HUDEP-2 (cell line): ENCODE data around the gene CEBPE.

Experiments
- DNase-seq, 76 experiments: peaks; one replicate each; lab custom pipeline; 2025; ENCODE audit not compliant: unreplicated experiment in 76 of 76; lab: John Stamatoyannopoulos, UW

The CEBPE gene

DNA sequence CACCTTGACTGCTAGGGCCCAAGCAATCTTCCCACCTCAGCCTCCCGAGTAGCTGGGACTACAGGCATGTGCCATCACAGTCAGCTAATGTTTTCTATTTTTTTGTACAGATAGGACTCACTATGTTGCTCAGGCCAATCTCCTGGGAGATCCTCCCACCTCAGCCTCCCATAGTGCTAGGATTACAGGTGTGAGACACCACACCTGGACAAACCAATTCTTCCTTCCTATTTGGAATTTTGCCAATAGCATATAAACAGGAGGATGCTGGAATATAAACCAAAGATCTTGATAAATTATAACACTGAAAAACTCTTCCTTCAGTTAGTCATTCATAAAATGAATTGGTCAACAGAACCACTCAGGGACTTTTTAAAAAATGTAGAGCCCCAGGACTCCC, 32.5 kb downstream of the CEBPE start:
- DNase-seq = no peak

DNA sequence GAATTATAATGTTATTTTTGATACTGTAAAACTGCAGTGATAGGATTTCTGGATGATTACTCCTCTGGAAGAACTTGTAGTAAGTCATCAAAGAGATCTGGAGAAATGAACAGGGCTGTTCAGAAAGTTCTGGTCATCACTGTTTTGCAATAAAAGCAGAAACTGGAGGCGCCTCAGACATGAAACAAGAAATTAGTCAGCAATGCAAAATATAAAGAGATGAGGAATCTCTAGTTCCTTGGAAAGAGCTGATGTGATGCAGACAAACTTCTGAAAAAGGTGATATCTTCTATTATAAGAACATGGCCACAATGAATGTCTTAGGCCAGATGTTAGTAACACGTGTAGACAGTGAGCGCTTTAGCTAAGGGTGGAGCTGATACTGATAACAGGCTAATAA, 33.6 kb downstream of the CEBPE start:
- no peak for DNase-seq

DNA sequence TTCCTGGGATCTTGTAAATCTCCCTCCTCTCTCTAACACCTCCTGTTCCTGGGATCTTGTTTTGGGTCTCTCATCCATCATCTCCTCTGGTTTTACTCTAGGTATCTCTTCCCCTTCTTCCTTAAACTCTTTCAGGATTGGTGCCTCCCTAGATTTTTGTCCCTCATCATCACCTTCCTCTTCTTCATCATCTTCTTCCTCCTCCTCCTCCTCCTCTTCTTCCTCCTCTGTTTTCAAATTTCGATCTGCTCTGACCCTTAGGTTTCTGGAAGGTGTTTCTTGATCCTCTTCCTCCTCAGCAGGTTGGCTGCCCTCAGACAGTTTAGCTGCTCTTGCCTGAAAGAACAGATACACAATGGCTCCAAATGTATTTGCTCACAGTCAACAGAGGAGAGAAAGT, 38.6 kb downstream of the CEBPE start:
- DNase-seq = no peak

GRCh38 chr14:23079716-23080115, 39.3 kb downstream of the CEBPE start:
- DNase-seq = no peak

- DNase-seq = no peak
Measured at GRCh38 chr14:23078692-23079116, 40.4 kb downstream of the CEBPE start.

DNA sequence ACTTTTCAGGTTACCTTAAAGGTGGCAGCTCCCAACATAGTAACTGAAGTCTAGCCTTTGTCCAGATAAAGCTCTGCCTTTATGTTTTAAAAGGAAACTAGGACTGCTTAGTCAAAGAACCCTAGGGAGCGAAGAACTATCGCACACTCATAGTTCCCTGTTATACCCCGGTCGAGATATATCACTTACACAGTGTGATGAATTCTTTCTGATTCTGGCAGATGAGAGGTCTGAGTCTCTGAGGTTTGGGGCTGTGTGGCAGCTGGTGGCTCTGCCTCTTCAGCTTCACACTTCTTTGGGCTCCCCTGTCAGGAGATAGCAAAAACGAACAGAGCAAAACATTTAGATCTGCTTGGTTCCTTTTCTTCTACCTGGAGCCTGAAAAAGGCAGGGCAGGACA, 41.1 kb downstream of the CEBPE start:
- no peak for DNase-seq

- no peak for DNase-seq
Measured at GRCh38 chr14:23076785-23077408, 42.2 kb downstream of the CEBPE start.

GRCh38 chr14:23074906-23075305, 44.1 kb downstream of the CEBPE start:
- DNase-seq = no peak

GRCh38 chr14:23071921-23072539, 47.0 kb downstream of the CEBPE start:
- DNase-seq = no peak

DNA sequence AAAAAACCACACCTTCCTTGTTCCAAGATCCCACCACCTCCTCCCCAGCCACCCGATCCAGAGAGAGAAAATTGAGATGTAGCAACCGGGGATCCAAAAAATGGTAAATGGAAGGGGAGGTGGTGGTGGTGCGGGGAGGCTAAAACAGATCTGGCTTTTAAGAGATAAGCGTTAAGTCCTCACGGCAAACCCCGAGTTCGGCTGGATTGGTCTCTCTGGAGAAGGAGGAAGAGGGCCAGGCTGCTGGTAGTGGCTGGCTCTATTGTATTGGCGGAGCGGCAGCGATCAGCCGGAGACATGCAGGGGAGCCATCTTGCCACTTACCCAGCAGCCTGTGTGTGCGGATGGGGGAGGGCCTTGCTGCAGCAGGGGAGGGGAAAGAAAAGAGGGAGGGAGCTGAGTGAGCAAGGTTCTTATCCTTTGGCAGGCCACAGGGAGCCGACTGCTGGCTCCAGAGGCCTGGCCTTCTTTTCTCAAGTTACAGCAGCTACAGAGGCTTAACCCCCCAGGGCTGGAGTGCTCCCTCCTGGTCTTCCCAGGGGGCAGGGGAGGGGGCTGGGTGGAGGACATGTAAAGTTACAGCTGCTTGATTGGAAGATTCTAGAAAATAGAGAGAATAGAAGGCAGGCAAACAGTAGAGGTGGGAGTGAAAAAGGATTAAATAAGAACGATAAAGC, 47.7 kb downstream of the CEBPE start:
- no peak for DNase-seq

GRCh38 chr14:23070262-23071129, 48.6 kb downstream of the CEBPE start:
- no peak for DNase-seq

GRCh38 chr14:23069413-23069806, 49.6 kb downstream of the CEBPE start:
- no peak for DNase-seq

DNA sequence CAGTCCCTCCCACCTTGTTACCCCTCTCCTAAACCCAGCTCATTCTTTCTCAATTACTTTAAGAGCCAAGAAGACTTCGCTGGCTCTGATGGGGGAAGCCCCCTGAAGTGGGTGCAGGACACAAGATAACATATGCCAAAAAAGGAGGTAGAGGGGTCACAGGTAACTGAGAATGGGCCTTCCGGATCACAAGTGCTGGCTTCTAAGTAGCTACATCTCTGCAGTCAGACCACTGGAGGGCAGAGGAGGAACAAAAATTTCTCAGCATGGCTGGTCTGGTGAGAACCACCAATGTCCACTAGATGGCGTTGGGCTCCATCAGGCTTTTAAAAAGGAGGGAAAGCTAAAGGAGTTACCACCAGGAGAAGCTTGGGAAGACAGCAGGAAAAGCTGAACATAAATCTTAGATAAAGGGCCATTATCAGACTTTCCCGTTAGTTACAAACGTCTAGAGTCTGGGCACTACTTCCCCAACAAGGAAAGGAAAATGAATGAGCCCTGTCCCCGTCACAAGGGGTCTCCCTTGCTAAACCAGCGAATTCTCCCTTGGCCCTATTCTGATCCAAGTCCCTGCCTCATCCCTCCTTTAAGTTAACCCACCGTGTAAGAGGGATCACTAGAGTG, 50.2 kb downstream of the CEBPE start:
- DNase-seq = no peak

DNA sequence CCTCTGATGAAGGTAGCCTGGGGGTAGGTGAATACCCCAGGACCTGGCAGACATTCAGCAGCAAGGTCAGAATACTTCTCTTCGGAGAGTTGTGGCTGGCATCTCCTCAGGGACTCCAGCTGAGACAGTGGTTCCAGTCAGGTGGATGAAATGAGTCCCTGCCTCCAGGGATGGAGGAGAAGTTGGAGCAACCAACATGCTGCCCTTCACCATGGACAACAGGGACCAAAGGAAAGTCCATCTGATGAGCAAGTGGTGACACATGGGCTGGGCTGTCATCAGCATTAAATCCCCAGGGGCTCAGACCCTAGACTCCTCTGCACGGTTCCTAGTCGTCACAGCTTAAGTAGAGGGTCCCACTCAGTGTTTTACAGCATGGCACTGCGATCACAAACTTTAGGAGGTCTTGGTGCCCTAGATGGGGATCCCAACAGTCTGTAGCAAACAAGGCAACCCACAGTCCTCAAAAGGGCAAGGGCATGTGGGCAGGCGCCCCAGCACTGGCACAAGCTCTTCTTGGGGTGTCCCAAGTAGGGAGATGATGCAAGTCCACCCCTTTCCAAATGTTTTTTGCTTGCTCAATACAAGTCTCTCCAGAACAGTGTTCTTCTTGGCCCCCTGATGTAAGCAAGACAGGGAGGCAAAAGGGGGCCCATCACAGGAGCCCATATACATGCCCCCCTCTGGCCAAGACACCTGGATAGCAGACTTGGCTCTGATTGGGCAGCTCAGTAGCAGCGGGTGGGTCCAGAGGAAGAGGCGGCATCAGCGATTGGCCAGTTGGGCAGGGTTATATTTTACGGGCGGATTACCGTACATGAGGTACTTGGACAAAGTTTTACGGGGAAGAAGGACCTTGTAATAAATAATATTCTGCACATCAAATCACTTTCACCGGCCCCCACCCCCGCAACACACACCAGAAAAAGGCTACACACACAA, 50.9 kb downstream of the CEBPE start:
- no peak for DNase-seq
